ENCODE measurements around the gene POLR2E. TPM values are rescaled to one million over a fixed set of nuclear protein-coding genes. Genes with fewer than 3 reads are reported as not detected.
A peak's percentile ranks its signal among the peaks of the same experiment; 100 is the strongest.

Gene POLR2E
- total and polyA plus RNA-seq, 2 donors (not counting 1 experiment from before 2014, with no cell fraction given) = 103 to 121 TPM

- peaks cover 0 to 19% of the 10 kb centered on the region in 2 experiments for H3K36me3 ChIP-seq (replicated peaks in 1 of 2; ENCODE audit: control extremely low read depth in 1 of 2, control insufficient read depth in 1 of 2, extremely low read depth in 1 of 2, insufficient read depth in 2 of 2, low read length in 1 of 2)
- H3K9me3 ChIP-seq (ENCODE audit: control extremely low read depth in 1 of 3, control insufficient read depth in 2 of 3, insufficient read depth in 1 of 3, low read length in 2 of 3) = no peaks in the 10 kb centered on the region
- POLR2A ChIA-PET = interaction anchor here (0.6 to 4.0 kb wide), 17 partner anchors 9 to 248 kb away, joined by 3 to 21 read pairs (median 6); partner anchors contain the start of genes ABCA7, ARHGAP45, CIRBP and RNU6-2
- H3K79me2 ChIP-seq (ENCODE audit: control insufficient read depth, insufficient read depth, low read length) = peaks cover 6% of the 10 kb centered on the region
- TF ChIP-seq CTCF (IDR thresholded peaks at IDR 0.05) = no peak
- no peak for TF ChIP-seq EZH2 (IDR thresholded peaks at IDR 0.05; ENCODE audit: borderline replicate concordance, insufficient read depth, low read depth, low read length, poor library complexity, severe bottlenecking)
- Mint-ChIP-seq H3K4me3 (peak overlapping the region; percentile 81), H3K9me3 (ENCODE audit: insufficient read depth) (no peaks in the 10 kb centered on the region), H3K4me1 (peaks cover 34% of the 10 kb centered on the region), H3K27ac (peak overlapping the region; percentile 94), H3K27me3 (no peaks in the 10 kb centered on the region)
- peak overlapping the region; percentile 96 for H3K4me2 ChIP-seq (replicated peaks; ENCODE audit: low read depth, low read length, poor library complexity, severe bottlenecking)
- peaks cover 32% of the 10 kb centered on the region for H4K20me1 ChIP-seq (ENCODE audit: control insufficient read depth, insufficient read depth, low read length, poor library complexity, severe bottlenecking)
- H3K27me3 ChIP-seq (replicated peaks in 1 of 4; ENCODE audit: control extremely low read depth in 1 of 4, control insufficient read depth in 3 of 4, insufficient read depth in 4 of 4, low read length in 3 of 4) = no peaks in the 10 kb centered on the region
- peak overlapping the region; percentile 99 for H3K9ac ChIP-seq (ENCODE audit: low read length)
- under 1% methylated on average over 92 of the region's 93 CpGs for WGBS (ENCODE audit: insufficient coverage)
- H3K4me1 ChIP-seq (ENCODE audit: control insufficient read depth in 2 of 2, insufficient read depth in 2 of 2, low read length in 2 of 2) = peaks cover 26 to 58% of the 10 kb centered on the region in 2 donors
- peak overlapping the region; percentile 27 for H2AFZ ChIP-seq (ENCODE audit: insufficient read depth, low read depth, low read length, poor library complexity, severe bottlenecking)
- DNase-seq (peak; percentile 94), ATAC-seq (ENCODE audit: low read depth) (peak; percentile 48)
- intact Hi-C loops (cut with micrococcal nuclease) = loop anchor here (1.0 to 5.0 kb wide), 5 partner anchors 37 to 163 kb away; partner anchors contain the start of genes ARHGAP45, ATP5F1D, CIRBP and SBNO2
- peak overlapping the region; percentile 88 to 100 for H3K27ac ChIP-seq (ENCODE audit: low read length in 2 of 2)
- CTCF ChIA-PET = interaction anchor here (0.6 to 1.4 kb wide), 5 partner anchors 9 to 162 kb away, joined by 3 to 6 read pairs (median 3); no protein-coding TSS in a partner anchor
- peak overlapping the region; percentile 42 to 90 (median 80) for H3K4me3 ChIP-seq (ENCODE audit: control extremely low read depth in 1 of 5, extremely low read depth in 1 of 5, insufficient read depth in 1 of 5, low read depth in 2 of 5, low read length in 4 of 5)
Measured at GRCh38 chr19:1104311-1105007, 9.3 kb upstream of the POLR2E start.

Measured in B cell (primary cell).